GM12878 (cell line): Measurements from ENCODE around the gene NF1. TPM values are rescaled to one million over a fixed set of nuclear protein-coding genes. Genes with fewer than 3 reads are reported as not detected.

Source experiments
- ATAC-seq: fragments of 200-7000 bp; cut with Tn5 transposase; 3 replicates; pipeline ENCODE4 v1.9.1; 2020; ENCODE audit warnings: mild to moderate bottlenecking, moderate library complexity
- BruUV-seq: library from RNA; stranded (reverse); fragments of 400-500 nt; replicated peaks from 2 replicates; lab custom pipeline; 2021; lab: Mats Ljungman, UMichigan
- CTCF ChIA-PET: fragments of 300-600 bp; sonication (Branson Sonifier 250); formaldehyde crosslinking; extraction: SDS; loops from one replicate; lab custom pipeline; 2021; ENCODE audit warnings: inconsistent platforms; lab: Yijun Ruan, JAX
- POLR2A ChIA-PET: fragments of 350-600 bp; formaldehyde crosslinking; extraction: SDS; loops from one replicate; lab custom pipeline; 2021; ENCODE audit warnings: inconsistent platforms; lab: Charles Lee
- RAD21 ChIA-PET: fragments of 300-600 bp; sonication (Branson Sonifier 250); formaldehyde crosslinking; loops from one replicate; lab custom pipeline; 2023; ENCODE audit warnings: antibody characterized with exemption; ENCODE audit not compliant: unreplicated experiment; lab: Charles Lee
- SMC1A ChIA-PET: fragments of 300-600 bp; sonication (Branson Sonifier 250); formaldehyde crosslinking; loops from one replicate; lab custom pipeline; 2023; ENCODE audit not compliant: unreplicated experiment, uncharacterized antibody; lab: Charles Lee
- DNase-seq: peaks from one replicate; pipeline ENCODE4 v3.0.0-alpha.2; 2011; ENCODE audit warnings: low read depth, low spot score
- FAIRE-seq: peaks from 3 replicates; lab custom pipeline; 2011; peaks lifted over from hg19 to GRCh38; lab: Jason Lieb, UNC
- H2AFZ ChIP-seq: 2 replicates; pipeline ENCODE4 v1.6.0; 2011; ENCODE audit warnings: low read depth, low read length, control low read depth; ENCODE audit not compliant: control insufficient read depth
- H3K27ac ChIP-seq: 2 replicates; pipeline ENCODE4 v1.5.1; 2011; ENCODE audit warnings: control low read depth; ENCODE audit not compliant: control insufficient read depth, insufficient read depth
- H3K27me3 ChIP-seq, 2 experiments: replicated peaks in 1 of 2; 2 replicates each; pipeline versions ENCODE4 v1.6.0 to v1.6.1; 2011; ENCODE audit warnings: low read length in 1 of 2; ENCODE audit not compliant: control insufficient read depth in 2 of 2, insufficient read depth in 2 of 2
- H3K36me3 ChIP-seq, 2 experiments: 2 replicates each; pipeline ENCODE4 v1.5.1; 2011; ENCODE audit warnings: low read length in 1 of 2; ENCODE audit not compliant: control insufficient read depth in 2 of 2, insufficient read depth in 2 of 2
- H3K4me1 ChIP-seq: 2 replicates; pipeline ENCODE4 v1.6.1; 2011; ENCODE audit warnings: mild to moderate bottlenecking, low read length, moderate library complexity, mixed read lengths; ENCODE audit not compliant: control insufficient read depth, insufficient read depth
- H3K4me2 ChIP-seq: 2 replicates; pipeline ENCODE4 v1.6.0; 2011; ENCODE audit warnings: control low read depth; ENCODE audit not compliant: control insufficient read depth, insufficient read depth
- H3K4me3 ChIP-seq: fragments of 200-600 bp; sonication (generic); 2 replicates; pipeline ENCODE4 v1.5.1; 2016
- H3K79me2 ChIP-seq: 2 replicates; pipeline ENCODE4 v1.6.0; 2011; ENCODE audit warnings: low read length; ENCODE audit not compliant: control insufficient read depth, insufficient read depth
- H3K9ac ChIP-seq: 2 replicates; pipeline ENCODE4 v1.8.0; 2011; ENCODE audit warnings: low read length, control low read depth, mixed read lengths; ENCODE audit not compliant: control insufficient read depth, insufficient read depth
- H3K9me3 ChIP-seq: replicated peaks from 3 replicates; pipeline ENCODE4 v1.5.1; 2011; ENCODE audit warnings: mild to moderate bottlenecking, low read length; ENCODE audit not compliant: control insufficient read depth, insufficient read depth
- H4K20me1 ChIP-seq: 2 replicates; pipeline ENCODE4 v1.6.0; 2011; ENCODE audit not compliant: control insufficient read depth, insufficient read depth
- CBX3 ChIP-seq: fragments of 200-600 bp; sonication (generic); IDR thresholded peaks from 2 replicates; pipeline ENCODE4 v1.6.1; 2016; ENCODE audit warnings: low read depth, borderline replicate concordance
- CEBPB ChIP-seq, 2 experiments: fragments of 150-350 bp in 1 of 2; IDR thresholded peaks; 2 replicates each; pipeline ENCODE4 v1.6.1; 2012 to 2014; ENCODE audit warnings: low read depth in 2 of 2, low read length in 2 of 2, borderline replicate concordance in 1 of 2, inconsistent platforms in 1 of 2
- FOXM1 ChIP-seq: IDR thresholded peaks from 2 replicates; pipeline ENCODE4 v1.6.1; 2012; ENCODE audit warnings: low read depth, mild to moderate bottlenecking, inconsistent platforms, low read length, moderate library complexity
- KDM1A ChIP-seq: fragments of 200-600 bp; sonication (generic); IDR thresholded peaks from 2 replicates; pipeline ENCODE4 v1.6.1; 2016; ENCODE audit warnings: borderline replicate concordance
- PML ChIP-seq: IDR thresholded peaks from 2 replicates; pipeline ENCODE4 v1.6.1; 2012; ENCODE audit warnings: low read length, inconsistent platforms
- WGBS: methylation state at CpG from one replicate; pipeline ENCODE4 v1.1.6; 2016; ENCODE audit warnings: low lambda C conversion rate; ENCODE audit not compliant: insufficient replicate concordance, insufficient coverage; ENCODE audit errors: missing lambda C conversion rate; 5-methylcytosine and 5-hydroxymethylcytosine counted together
- in situ Hi-C: fragments of 300-500 bp; cut with MboI; formaldehyde crosslinking; loops from 9 replicates; pipeline ENCODE4 v1.14.3; 2018; ENCODE audit warnings: mixed read lengths
- intact Hi-C: fragments of 100-400 bp; cut with micrococcal nuclease; formaldehyde crosslinking; loops from one replicate; pipeline ENCODE4 v1.14.2; 2022; ENCODE audit not compliant: unreplicated experiment
- polyA plus RNA-seq, 11 experiments: library from polyadenylated mRNA; depleted of rRNA in 4 of 11; unstranded in 6 of 11; stranded (reverse) in 5 of 11; fragments of >200 nt; fragmentation: Nextera tagmentation in 4 of 11; fragmentation: Illumina TruSeq in 1 of 11; extraction: Ambion mirVana in 4 of 11; extraction: Trizol in 1 of 11; gene quantifications; 1 replicate in 1 of 11; 2 replicates in 10 of 11; pipeline versions ENCODE4 v1.2.1 to v1.2.3, GENCODE V29; 2011 to 2016; ENCODE audit warnings: inconsistent platforms in 2 of 11, missing spikeins in 2 of 11, low read depth in 1 of 11
- total RNA-seq, 4 experiments: library from RNA; depleted of rRNA in 3 of 4; stranded (reverse); fragments of >200 nt in 3 of 4; fragmentation: Illumina TruSeq in 1 of 4; extraction: Trizol in 1 of 4; gene quantifications; 2 replicates each; pipeline versions ENCODE4 v1.2.1 to v1.2.3, GENCODE V29; 2013 to 2021
- TF ChIP-seq, protein P1 (sequence below): fragments of 450-650 bp; IDR thresholded peaks from 2 replicates; pipeline ENCODE4 v1.6.1; 2017; ENCODE audit warnings: mild to moderate bottlenecking, moderate library complexity
- TF ChIP-seq, protein P2 (sequence below): fragments of 450-650 bp; IDR thresholded peaks from 2 replicates; pipeline ENCODE4 v1.6.1; 2017; ENCODE audit warnings: borderline replicate concordance

The NF1 gene
- total and polyA plus RNA-seq, 10 of the 15 experiments (the other 5 are each of a cell fraction or from before 2014, with no cell fraction given) = 2.5 to 31.8 (median 16.6) TPM

DNA sequence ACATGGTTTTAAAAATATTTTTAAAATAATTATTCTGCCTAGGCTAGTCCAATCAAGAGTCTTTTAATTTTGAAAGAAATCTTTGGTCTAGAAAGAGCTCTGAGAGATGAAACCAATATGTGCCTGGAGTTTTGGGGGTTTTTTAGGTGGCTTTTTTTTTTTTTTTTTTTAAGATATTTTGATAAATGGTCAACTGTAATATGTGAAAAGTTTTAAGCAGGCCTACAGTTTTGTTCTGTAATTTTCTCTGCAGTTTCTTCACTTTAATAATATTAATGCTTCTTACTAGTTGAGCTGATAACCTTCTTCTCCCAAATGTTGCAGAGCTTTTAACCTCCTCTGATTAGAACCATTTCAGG lies 157.2 kb downstream of the NF1 start (continued):
- TF ChIP-seq, protein P1, sequence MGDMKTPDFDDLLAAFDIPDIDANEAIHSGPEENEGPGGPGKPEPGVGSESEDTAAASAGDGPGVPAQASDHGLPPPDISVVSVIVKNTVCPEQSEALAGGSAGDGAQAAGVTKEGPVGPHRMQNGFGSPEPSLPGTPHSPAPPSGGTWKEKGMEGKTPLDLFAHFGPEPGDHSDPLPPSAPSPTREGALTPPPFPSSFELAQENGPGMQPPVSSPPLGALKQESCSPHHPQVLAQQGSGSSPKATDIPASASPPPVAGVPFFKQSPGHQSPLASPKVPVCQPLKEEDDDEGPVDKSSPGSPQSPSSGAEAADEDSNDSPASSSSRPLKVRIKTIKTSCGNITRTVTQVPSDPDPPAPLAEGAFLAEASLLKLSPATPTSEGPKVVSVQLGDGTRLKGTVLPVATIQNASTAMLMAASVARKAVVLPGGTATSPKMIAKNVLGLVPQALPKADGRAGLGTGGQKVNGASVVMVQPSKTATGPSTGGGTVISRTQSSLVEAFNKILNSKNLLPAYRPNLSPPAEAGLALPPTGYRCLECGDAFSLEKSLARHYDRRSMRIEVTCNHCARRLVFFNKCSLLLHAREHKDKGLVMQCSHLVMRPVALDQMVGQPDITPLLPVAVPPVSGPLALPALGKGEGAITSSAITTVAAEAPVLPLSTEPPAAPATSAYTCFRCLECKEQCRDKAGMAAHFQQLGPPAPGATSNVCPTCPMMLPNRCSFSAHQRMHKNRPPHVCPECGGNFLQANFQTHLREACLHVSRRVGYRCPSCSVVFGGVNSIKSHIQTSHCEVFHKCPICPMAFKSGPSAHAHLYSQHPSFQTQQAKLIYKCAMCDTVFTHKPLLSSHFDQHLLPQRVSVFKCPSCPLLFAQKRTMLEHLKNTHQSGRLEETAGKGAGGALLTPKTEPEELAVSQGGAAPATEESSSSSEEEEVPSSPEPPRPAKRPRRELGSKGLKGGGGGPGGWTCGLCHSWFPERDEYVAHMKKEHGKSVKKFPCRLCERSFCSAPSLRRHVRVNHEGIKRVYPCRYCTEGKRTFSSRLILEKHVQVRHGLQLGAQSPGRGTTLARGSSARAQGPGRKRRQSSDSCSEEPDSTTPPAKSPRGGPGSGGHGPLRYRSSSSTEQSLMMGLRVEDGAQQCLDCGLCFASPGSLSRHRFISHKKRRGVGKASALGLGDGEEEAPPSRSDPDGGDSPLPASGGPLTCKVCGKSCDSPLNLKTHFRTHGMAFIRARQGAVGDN = no peak
- no peak for TF ChIP-seq CEBPB (IDR thresholded peaks at IDR 0.05; ENCODE audit: borderline replicate concordance in 1 of 2, low read depth in 2 of 2, low read length in 2 of 2)

DNA sequence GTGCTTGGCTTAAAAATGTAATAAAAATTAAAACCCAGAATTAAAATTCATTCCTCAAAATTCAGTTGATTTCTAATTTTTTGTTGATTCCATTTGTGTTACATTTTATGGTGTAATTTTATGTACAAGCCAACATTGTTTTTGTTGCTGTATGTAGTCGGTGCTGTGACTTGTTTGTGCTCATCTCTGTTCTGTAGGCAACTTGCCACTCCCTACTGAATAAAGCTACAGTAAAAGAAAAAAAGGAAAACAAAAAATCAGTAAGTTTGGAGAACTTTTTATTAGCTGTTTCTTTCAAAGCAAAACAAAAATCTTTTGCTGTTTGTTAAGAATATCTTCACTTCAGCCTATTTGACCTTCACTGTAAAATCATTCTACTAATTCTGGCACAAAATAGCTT lies 158.0 kb downstream of the NF1 start:
- CTCF ChIA-PET = interaction anchor here (3.6 kb wide), 1 partner anchor 120 kb away, joined by 19 read pairs; no protein-coding TSS in a partner anchor

More for the DNA sequence above, 158.0 kb downstream of the NF1 start:
- ChIA-PET SMC1A (interaction anchor here (0.6 to 2.9 kb wide), 12 partner anchors 8 to 120 kb away, joined by 3 to 13 read pairs (median 6); no protein-coding TSS in a partner anchor), POLR2A (interaction anchor here (0.6 to 1.0 kb wide), 2 partner anchors 11 to 58 kb away, joined by 3 to 4 read pairs; no protein-coding TSS in a partner anchor), RAD21 (interaction anchor here (1.0 to 1.5 kb wide), 3 partner anchors 32 to 129 kb away, joined by 3 to 4 read pairs (median 3); no protein-coding TSS in a partner anchor)
- H3K79me2 ChIP-seq = no peaks in the 10 kb centered on the region
- H3K27ac ChIP-seq = peak overlapping the region; percentile 45; the same call in 1 of the 2 replicates
- no peak for DNase-seq
- no peak overlapping the region for H3K4me3 ChIP-seq
- no peak overlapping the region for H3K4me2 ChIP-seq
- peaks cover 35% of the 10 kb centered on the region for H3K4me1 ChIP-seq
- H3K9me3 ChIP-seq = no peaks in the 10 kb centered on the region
- no peaks in the 10 kb centered on the region for H4K20me1 ChIP-seq
- H3K9ac ChIP-seq = no peak overlapping the region
- H3K36me3 ChIP-seq = peaks cover 0 to 4% of the 10 kb centered on the region in 2 experiments; a peak in 1 of 4 replicates
- intact Hi-C loops (no loop called here), in situ Hi-C loops (no loop called here)
- ATAC-seq = no peak
- no peak for TF ChIP-seq KDM1A
- no peak for TF ChIP-seq PML
- TF ChIP-seq, protein P2, sequence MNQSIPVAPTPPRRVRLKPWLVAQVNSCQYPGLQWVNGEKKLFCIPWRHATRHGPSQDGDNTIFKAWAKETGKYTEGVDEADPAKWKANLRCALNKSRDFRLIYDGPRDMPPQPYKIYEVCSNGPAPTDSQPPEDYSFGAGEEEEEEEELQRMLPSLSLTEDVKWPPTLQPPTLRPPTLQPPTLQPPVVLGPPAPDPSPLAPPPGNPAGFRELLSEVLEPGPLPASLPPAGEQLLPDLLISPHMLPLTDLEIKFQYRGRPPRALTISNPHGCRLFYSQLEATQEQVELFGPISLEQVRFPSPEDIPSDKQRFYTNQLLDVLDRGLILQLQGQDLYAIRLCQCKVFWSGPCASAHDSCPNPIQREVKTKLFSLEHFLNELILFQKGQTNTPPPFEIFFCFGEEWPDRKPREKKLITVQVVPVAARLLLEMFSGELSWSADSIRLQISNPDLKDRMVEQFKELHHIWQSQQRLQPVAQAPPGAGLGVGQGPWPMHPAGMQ = no peak
- no peak for TF ChIP-seq FOXM1
- no peak for TF ChIP-seq CBX3
- 100% methylated on average over 1 of the region's 1 CpG for WGBS
- H2AFZ ChIP-seq = no peak overlapping the region
- no peaks in the 10 kb centered on the region for H3K27me3 ChIP-seq
- FAIRE-seq = no peak
- BruUV-seq = no TSS peak
